SJCRH30 (cell line): ENCODE data around the gene TUBA1B. TPM values are rescaled to one million over a fixed set of nuclear protein-coding genes. Genes with fewer than 3 reads are reported as not detected.

Experiments
- DNase-seq, 2 experiments: peaks; one replicate each; pipeline ENCODE4 v3.0.0-alpha.2; 2015 to 2020
- H3K27ac ChIP-seq: fragments of 250-450 bp; sonication (Bioruptor Pico); 2 replicates; pipeline ENCODE4 v1.5.1; 2020; ENCODE audit warnings: mild to moderate bottlenecking, moderate library complexity
- H3K27me3 ChIP-seq: fragments of 250-450 bp; sonication (Bioruptor Pico); 2 replicates; pipeline ENCODE4 v1.5.1; 2020; ENCODE audit warnings: mild to moderate bottlenecking, moderate library complexity
- H3K36me3 ChIP-seq: fragments of 250-450 bp; sonication (Bioruptor Pico); 2 replicates; pipeline ENCODE4 v1.5.1; 2020; ENCODE audit warnings: mild to moderate bottlenecking, moderate library complexity
- H3K4me1 ChIP-seq: fragments of 250-450 bp; sonication (Bioruptor Pico); 2 replicates; pipeline ENCODE4 v1.5.1; 2020; ENCODE audit warnings: mild to moderate bottlenecking, moderate library complexity
- H3K4me3 ChIP-seq: fragments of 250-450 bp; sonication (Bioruptor Pico); 2 replicates; pipeline ENCODE4 v1.5.1; 2020; ENCODE audit warnings: mild to moderate bottlenecking, moderate library complexity
- H3K9me3 ChIP-seq: fragments of 250-450 bp; sonication (Bioruptor Pico); replicated peaks from 2 replicates; pipeline ENCODE4 v1.5.1; 2020; ENCODE audit warnings: mild to moderate bottlenecking, moderate library complexity
- total RNA-seq: library from RNA; depleted of rRNA; stranded (reverse); fragments of >200 nt; shearing (Covaris generic); gene quantifications from 2 replicates; pipeline ENCODE4 v1.2.3, GENCODE V29; 2014

The TUBA1B gene
- total RNA-seq, 1 experiment from 2014 or later = 5,262 TPM

- H3K4me1 ChIP-seq = peaks cover 4% of the 10 kb centered on the region
- no peak overlapping the region for H3K4me3 ChIP-seq
- H3K27ac ChIP-seq = no peak overlapping the region
- no peaks in the 10 kb centered on the region for H3K36me3 ChIP-seq
- no peaks in the 10 kb centered on the region for H3K27me3 ChIP-seq
- no peak for DNase-seq
- no peaks in the 10 kb centered on the region for H3K9me3 ChIP-seq
Observed at GRCh38 chr12:49105504-49106084, 25.6 kb downstream of the TUBA1B start.

DNA sequence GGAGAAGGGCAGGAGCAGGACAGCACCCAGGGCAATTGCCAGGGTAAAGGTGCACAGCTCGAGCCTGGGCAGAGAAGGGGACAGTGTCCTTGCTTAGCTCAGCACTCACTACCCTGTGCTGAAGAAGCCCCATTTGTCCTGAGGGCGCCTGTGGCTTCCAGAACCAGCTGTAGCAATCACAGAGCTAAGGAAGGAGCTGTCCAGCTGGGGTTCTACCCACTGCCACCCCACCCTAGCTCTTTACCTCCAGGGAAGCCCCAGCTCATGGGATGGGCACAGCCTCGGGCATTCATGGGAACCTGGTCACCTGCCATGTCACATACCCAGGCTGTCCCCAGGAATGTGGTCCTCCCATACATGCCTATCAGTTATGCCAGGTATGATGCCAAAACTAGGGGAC lies 26.4 kb downstream of the TUBA1B start:
- Histone ChIP-seq H3K4me1 (peaks cover 4% of the 10 kb centered on the region), H3K9me3 (no peaks in the 10 kb centered on the region), H3K27ac (no peak overlapping the region), H3K27me3 (no peaks in the 10 kb centered on the region), H3K36me3 (no peaks in the 10 kb centered on the region), H3K4me3 (no peak overlapping the region)
- DNase-seq = no peak

DNA sequence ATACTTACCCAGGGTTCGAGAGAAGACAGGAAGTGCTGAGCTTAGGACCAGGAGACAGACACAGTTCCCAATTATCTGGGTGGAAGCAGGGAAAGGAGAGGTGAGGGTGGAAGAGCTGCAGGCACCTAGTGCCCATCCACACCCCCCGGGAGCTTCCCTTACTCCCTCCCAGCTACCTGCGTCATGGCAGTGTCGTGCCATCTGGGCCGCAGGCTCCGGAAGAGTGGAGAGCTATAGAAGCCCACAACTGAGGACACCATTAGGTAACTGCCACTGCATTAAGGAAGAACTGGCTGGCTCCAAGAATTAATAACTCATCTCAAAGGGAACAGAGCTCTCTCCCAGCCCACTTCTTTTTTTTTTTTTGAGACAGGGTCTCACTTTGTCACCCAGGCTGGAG lies 30.8 kb downstream of the TUBA1B start:
- Histone ChIP-seq H3K27me3 (no peaks in the 10 kb centered on the region), H3K27ac (no peak overlapping the region), H3K4me1 (no peaks in the 10 kb centered on the region), H3K9me3 (no peaks in the 10 kb centered on the region), H3K4me3 (no peak overlapping the region), H3K36me3 (0 out of 2 replicates have a peak, but pooled peaks cover 2% of the 10 kb centered on the region)
- no peak for DNase-seq

- H3K9me3 ChIP-seq = no peaks in the 10 kb centered on the region
- H3K27ac ChIP-seq = no peak overlapping the region
- DNase-seq = no peak
- H3K27me3 ChIP-seq = no peaks in the 10 kb centered on the region
- H3K4me1 ChIP-seq = no peaks in the 10 kb centered on the region
- H3K4me3 ChIP-seq = no peak overlapping the region
- 0 out of 2 replicates have a peak, but pooled peaks cover 2% of the 10 kb centered on the region for H3K36me3 ChIP-seq
Observed at GRCh38 chr12:49098703-49099102, 32.5 kb downstream of the TUBA1B start.

- no peak overlapping the region for H3K27ac ChIP-seq
- H3K36me3 ChIP-seq = 0 out of 2 replicates have a peak, but pooled peaks cover 2% of the 10 kb centered on the region
- no peak overlapping the region for H3K4me3 ChIP-seq
- H3K9me3 ChIP-seq = no peaks in the 10 kb centered on the region
- H3K4me1 ChIP-seq = no peaks in the 10 kb centered on the region
- H3K27me3 ChIP-seq = no peaks in the 10 kb centered on the region
- DNase-seq = peak; percentile 68 to 89
Observed at GRCh38 chr12:49098035-49098451, 33.2 kb downstream of the TUBA1B start.

GRCh38 chr12:49097381-49097780 lies 33.8 kb downstream of the TUBA1B start:
- DNase-seq = no peak
- 0 out of 2 replicates have a peak, but pooled peaks cover 2% of the 10 kb centered on the region for H3K36me3 ChIP-seq

GRCh38 chr12:49094975-49095365 lies 36.2 kb downstream of the TUBA1B start:
- DNase-seq = no peak
- no peaks in the 10 kb centered on the region for H3K27me3 ChIP-seq
- H3K9me3 ChIP-seq = no peaks in the 10 kb centered on the region
- 0 out of 2 replicates have a peak, but pooled peaks cover 2% of the 10 kb centered on the region for H3K36me3 ChIP-seq
- no peak overlapping the region for H3K4me3 ChIP-seq
- H3K27ac ChIP-seq = no peak overlapping the region
- H3K4me1 ChIP-seq = no peaks in the 10 kb centered on the region

More at GRCh38 chr12:49097381-49097780, 33.8 kb downstream of the TUBA1B start:
- H3K4me1 ChIP-seq = no peaks in the 10 kb centered on the region
- H3K9me3 ChIP-seq = no peaks in the 10 kb centered on the region
- H3K4me3 ChIP-seq = no peak overlapping the region
- no peaks in the 10 kb centered on the region for H3K27me3 ChIP-seq
- no peak overlapping the region for H3K27ac ChIP-seq

GRCh38 chr12:49094160-49094974 lies 36.8 kb downstream of the TUBA1B start, which contains the start of gene DHH:
Gene DHH, minus strand, starts transcription at chr12:49094801. Its CDS starts 289 bp downstream, at chr12:49094512.
- Histone ChIP-seq H3K27ac (no peak within 1 kb of the TSS), H3K4me3 (no peak within 1 kb of the TSS), H3K36me3 (no peaks in the 10 kb centered on the region), H3K4me1 (no peaks in the 10 kb centered on the region), H3K9me3 (no peaks in the 10 kb centered on the region), H3K27me3 (no peaks in the 10 kb centered on the region)
- DNase-seq = no peak

- H3K27ac ChIP-seq = no peak overlapping the region
- H3K36me3 ChIP-seq = no peaks in the 10 kb centered on the region
- DNase-seq = no peak
- no peaks in the 10 kb centered on the region for H3K27me3 ChIP-seq
- no peaks in the 10 kb centered on the region for H3K9me3 ChIP-seq
- H3K4me1 ChIP-seq = peaks cover 4% of the 10 kb centered on the region; the same call in 1 of the 2 replicates
- H3K4me3 ChIP-seq = no peak overlapping the region
Observed at GRCh38 chr12:49093792-49094159, 37.4 kb downstream of the TUBA1B start.

DNA sequence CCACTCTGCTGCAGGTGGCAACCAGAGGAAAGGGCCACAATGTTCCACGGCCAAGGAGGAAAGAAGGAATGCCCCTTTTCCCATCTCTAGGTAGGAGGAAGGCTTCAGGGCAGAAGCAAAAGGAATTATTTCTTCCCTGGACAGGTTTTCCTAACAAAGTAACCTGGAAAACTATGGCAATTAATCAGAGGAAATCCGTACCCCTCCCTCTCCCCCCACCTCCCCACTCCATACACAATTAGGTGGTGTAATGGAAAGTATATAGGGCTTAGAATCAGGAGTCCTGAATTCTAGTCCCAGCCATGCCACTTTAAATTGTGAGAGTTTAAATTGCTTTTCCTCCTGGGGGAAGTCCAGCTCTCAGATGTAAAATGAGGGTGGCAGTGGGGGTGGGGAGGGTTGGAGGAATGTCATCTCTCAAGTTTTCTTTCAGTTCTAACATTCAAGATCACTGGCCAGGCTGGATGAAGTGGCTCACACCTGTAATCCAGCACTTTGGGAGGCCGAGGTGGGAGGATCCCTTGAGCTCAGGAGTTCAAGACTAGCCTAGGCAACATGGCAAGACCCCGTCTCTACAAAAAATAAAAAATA lies 38.3 kb downstream of the TUBA1B start:
- no peak overlapping the region for H3K4me3 ChIP-seq
- H3K27me3 ChIP-seq = no peaks in the 10 kb centered on the region
- no peak for DNase-seq
- no peaks in the 10 kb centered on the region for H3K36me3 ChIP-seq
- peaks cover 8% of the 10 kb centered on the region for H3K4me1 ChIP-seq
- no peak overlapping the region for H3K27ac ChIP-seq
- H3K9me3 ChIP-seq = no peaks in the 10 kb centered on the region

- Histone ChIP-seq H3K9me3 (no peaks in the 10 kb centered on the region), H3K4me1 (peaks cover 10% of the 10 kb centered on the region), H3K4me3 (peak overlapping the region; percentile 51), H3K27ac (no peak overlapping the region), H3K27me3 (no peaks in the 10 kb centered on the region), H3K36me3 (no peaks in the 10 kb centered on the region)
- peak; percentile 83 to 90 for DNase-seq
Observed at GRCh38 chr12:49092086-49092815, 38.9 kb downstream of the TUBA1B start.

DNA sequence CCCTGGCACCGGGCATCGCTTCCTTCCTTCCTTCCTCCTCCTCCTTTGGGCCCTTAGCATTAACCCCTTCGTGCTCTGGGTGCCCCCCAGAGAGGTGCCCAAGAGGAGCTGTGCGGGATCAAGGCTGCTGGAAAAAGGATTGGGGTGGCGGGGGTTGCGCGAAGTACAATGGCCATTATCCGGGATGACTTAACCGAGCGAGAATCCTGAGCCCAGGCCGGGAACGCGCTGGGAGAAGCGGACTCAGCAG lies 39.4 kb downstream of the TUBA1B start:
- H3K27me3 ChIP-seq = no peaks in the 10 kb centered on the region
- H3K9me3 ChIP-seq = no peaks in the 10 kb centered on the region
- H3K27ac ChIP-seq = no peak overlapping the region
- no peaks in the 10 kb centered on the region for H3K36me3 ChIP-seq
- DNase-seq = no peak
- peaks cover 10% of the 10 kb centered on the region for H3K4me1 ChIP-seq
- peak overlapping the region; percentile 51 for H3K4me3 ChIP-seq

DNA sequence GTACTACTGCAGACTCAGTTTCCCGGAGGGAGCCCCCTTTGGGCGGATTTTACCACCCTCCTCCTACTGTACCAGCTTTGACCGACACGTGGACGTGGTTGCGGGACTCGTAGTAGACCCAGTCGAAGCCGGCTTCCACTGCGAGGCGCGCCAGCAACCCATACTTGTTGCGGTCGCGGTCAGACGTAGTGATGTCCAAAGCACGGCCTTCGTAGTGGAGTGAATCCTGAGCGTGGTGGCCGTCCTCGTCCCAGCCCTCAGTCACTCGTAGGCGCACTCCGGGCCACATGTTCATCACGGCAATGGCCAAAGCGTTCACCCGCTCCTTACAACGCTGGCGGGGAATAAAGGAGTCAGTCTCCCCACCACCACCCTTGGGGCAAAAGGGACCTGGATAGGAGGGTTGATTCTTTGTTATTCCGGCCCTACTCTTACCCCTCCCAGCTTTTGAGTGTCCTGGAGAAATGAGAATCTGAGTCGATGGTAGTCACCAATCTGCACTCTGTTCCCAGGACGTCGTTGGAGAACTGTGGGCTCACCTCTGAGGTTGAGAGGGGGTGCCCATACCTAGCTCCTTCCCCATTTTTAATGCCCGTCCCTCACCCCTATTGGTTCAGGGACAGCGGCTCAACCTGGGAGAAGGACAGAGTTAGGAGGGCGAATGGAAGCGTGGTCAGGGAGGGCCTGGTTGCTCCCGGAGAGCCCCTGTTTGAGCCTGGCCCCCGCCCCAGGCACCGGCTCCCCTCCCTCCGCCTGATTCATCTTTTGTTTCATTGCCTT lies 39.9 kb downstream of the TUBA1B start:
- Histone ChIP-seq H3K27ac (no peak overlapping the region), H3K36me3 (no peaks in the 10 kb centered on the region), H3K27me3 (no peaks in the 10 kb centered on the region), H3K4me1 (peaks cover 10% of the 10 kb centered on the region), H3K9me3 (no peaks in the 10 kb centered on the region), H3K4me3 (peak overlapping the region; percentile 51)
- no peak for DNase-seq
